NCI-H510A (cell line): ENCODE measurements around the gene ZMAT2.
A peak's percentile ranks its signal among the peaks of the same experiment; 100 is the strongest.
"Not testable (repeated sequence)": the region's sequence is repeated elsewhere in the genome, so short reads cannot be mapped to it uniquely, and the experiment has no call there.

Experiments used
- DNase-seq: peaks from one replicate; lab custom pipeline; 2025; lab: John Stamatoyannopoulos, UW

The ZMAT2 gene, protein sequence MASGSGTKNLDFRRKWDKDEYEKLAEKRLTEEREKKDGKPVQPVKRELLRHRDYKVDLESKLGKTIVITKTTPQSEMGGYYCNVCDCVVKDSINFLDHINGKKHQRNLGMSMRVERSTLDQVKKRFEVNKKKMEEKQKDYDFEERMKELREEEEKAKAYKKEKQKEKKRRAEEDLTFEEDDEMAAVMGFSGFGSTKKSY

DNA sequence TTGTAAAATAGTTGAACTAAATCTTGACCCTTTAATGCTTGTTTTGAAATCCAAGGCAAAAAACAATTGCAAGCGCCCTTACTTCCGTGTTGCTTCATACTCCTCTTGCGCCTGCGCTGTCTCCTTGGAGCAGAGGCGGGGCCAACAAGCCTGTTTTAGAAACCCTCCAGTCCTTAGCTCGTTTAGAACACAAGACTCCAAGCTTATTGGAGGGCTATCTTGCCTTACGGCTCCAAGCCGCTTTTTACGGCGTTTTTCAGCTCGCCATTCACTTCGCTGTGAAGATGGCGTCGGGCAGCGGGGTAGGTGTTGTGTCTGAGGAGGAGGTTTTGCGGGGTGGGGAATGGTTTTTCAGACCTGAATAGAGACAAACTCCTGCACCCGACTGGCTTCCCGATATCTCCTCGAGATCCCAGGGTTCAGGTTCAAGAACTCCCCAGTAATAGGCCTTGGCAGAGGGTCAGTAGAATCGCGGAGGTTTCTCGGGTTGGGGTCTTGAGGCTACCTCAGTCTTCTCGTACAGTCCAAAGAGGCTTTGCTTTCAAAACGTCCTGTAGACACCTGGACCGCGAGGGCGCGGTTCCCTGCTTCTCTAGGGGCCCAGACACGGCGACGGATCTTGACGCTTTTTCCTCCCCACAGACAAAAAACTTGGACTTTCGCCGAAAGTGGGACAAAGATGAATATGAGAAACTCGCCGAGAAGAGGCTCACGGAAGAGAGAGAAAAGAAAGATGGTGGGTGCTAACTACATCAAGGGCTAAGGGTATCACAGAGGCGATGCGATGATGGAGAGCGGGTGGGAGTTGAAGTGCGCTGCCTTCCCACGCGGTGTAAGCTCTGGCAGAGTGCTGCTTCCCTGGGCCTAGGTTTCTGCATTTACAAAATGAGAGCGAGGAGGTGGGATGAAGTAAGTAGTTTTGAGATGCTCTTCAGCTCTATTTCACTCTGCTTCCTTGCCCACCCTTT, at the start of gene ZMAT2:
Gene ZMAT2 (plus strand): TSS at position 271 of the 968 bp plus-strand sequence. CDS start 14 bp downstream, at position 285.
- peak; percentile 81 for DNase-seq

DNA sequence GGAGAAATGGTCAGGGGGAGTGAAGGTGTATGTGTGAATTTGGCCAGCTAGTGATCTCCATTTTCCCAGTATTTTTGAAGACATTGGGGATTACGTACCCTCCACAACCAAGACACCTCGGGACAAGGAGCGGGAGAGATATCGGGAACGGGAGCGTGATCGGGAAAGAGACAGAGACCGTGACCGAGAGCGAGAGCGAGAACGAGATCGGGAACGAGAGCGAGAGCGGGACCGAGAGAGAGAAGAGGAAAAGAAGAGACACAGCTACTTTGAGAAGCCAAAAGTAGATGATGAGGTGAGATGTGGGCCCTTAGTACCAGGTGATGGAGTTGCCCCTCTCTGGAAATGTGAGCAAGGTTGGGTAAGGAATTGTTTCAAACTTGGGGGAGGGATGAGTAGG, 41.4 kb upstream of the ZMAT2 start:
- no peak for DNase-seq

DNA sequence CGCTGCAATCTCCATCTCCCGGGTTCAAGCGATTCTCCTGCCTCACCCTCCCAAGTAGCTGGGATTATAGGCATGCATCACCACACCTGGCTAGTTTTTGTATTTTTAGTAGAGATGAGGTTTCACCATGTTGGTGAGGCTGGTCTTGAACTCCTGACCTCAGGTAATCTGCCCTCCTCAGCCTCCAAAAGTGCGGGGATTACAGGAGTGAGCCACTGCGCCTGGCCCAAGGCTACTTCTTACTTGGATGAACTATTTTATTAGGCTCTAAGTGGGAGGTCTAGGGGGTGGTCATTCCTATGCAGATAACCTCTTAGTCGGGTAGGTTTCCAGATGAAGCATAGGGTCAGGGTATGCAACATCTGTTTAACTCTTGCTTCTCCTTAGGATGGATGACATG, 39.9 kb upstream of the ZMAT2 start:
- not testable (repeated sequence) for DNase-seq

DNA sequence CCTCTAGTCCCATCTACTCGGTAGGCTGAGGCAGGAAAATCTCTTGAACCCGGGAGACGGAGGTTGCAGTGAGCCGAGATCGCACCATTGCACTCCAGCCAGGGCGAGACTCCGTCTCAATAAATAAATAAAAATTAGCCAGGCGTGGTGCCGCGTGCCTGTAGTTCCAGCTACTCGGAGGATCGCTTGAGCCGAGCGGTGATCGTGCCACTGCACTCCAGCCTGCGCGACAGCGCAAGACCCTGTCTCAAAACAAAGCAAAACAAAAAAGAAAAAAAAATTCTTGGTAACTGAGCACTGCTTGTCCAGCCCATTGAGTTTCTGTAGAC, 36.3 kb upstream of the ZMAT2 start:
- DNase-seq: no peak

DNA sequence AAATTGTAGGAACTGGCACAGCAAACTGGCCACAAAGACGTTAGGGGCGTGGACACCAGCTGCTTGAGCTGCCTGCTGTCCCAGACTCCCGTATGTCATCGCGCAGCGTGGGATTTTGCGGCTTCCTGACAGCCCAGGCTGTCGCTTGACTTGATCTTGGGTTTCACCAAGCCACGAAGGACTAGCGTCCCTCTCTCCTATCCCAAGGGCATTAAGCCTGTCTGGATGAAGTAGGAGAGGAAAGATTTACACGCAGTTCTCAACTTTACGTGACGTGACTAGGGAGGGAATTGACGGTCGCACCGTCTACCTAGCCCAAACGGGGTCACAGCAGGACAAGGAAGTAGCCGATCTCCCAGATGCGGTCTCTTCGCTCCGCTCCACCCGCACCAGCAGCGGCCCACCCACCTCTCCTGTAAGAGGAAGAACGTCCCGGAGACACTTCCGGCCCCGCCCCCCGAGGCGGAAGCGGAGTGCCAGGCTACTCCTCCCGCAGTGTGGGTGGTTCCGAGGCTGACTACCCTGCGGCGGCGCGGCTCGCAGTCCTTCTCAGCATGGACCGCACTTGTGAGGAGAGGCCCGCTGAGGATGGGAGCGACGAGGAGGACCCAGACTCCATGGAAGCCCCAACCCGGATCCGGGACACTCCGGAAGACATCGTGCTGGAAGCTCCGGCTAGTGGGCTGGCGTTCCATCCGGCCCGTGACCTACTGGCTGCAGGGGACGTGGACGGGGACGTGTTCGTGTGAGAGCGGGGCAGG, 35.7 kb upstream of the ZMAT2 start, which contains the start of gene WDR55:
Gene WDR55 (plus strand): TSS at position 546 of the 761 bp plus-strand sequence. CDS start 9 bp downstream, at position 555.
- DNase-seq: peak; percentile 83

DNA sequence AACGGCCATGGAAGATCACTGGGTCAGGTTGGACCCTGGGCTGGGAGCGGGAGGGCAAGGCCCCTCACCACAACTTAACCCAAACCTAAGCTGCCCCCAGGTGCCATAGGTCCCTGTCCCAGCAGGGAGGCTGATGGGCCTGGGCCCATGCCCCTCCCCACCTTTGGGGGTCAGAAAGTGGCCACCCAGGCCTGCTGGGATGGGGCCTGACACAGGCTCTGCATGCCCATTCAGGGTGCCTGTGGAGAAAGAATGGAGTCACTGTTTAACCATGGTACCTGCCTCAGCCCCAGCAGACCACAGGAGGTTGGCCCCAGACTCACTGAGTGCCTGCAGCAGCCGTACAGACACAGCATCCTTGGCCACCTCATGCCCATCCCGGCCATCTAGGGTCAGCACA, 29.2 kb upstream of the ZMAT2 start:
- not testable (repeated sequence) for DNase-seq

DNA sequence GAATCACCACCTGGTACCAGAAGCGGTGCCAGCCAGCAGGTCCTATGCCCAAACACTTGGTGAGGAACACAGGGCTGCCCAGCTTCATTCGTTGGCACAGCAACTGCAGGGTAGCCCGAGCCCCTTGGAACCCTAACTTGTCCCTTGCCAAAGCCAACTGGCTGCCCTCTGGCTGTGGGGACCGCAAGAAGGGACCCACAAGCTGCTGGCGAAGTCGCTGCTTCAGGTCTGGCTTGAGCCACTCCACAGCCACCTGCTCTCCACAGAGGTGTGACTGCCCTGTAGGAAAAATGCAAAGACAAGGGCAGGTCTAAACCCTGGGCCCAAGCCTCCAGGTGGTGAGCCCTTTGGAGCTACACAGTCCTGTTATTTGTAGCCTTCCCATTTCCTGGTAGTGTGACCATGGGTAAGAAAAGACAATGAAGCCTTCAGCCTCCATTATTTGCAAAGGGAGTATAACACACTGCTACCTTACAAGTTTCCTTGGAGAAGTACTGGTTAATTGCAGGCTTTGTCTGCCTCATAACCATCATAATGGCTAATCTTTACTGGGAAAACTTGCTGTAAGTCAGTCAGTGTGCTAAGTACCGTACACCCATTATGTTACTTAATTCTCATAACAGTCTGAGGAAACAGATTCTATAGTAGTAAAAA, 28.6 kb upstream of the ZMAT2 start:
- DNase-seq: no peak

DNA sequence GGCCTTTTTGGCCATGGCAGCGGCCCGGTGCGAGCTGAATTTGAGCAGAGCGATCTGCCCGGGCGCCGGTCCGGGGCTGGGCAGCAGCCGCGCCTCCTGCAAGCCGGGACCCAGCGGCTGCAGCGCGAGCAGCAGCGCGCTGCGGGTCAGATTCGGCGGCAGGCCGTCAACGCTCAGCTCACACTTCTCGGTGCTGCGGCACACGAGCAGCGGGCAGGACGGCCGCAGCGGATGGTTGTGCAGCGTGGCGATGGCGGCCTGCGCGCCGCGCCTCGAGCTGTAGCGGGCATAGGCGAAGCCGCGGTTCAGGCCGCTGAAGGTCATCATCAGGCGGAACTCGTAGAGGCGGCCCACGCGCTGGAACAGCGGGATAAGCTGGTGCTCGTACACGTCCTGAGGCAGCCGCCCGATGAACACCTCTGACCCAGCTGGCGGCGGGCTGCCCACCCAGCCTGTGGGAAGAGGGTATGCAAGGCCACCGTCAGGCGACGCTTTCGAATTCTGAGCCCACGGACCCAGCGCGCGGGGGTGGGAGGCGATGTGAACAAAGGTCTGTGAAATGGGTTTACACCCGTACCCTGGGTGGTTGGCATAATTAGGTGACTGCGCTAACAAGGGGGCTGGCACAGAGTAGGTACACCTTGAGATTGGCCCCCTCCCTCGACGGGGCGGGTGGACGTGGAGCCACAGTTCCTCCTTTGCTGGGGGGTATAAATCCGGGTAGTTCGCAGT, 27.6 kb upstream of the ZMAT2 start:
- DNase-seq: no peak

DNA sequence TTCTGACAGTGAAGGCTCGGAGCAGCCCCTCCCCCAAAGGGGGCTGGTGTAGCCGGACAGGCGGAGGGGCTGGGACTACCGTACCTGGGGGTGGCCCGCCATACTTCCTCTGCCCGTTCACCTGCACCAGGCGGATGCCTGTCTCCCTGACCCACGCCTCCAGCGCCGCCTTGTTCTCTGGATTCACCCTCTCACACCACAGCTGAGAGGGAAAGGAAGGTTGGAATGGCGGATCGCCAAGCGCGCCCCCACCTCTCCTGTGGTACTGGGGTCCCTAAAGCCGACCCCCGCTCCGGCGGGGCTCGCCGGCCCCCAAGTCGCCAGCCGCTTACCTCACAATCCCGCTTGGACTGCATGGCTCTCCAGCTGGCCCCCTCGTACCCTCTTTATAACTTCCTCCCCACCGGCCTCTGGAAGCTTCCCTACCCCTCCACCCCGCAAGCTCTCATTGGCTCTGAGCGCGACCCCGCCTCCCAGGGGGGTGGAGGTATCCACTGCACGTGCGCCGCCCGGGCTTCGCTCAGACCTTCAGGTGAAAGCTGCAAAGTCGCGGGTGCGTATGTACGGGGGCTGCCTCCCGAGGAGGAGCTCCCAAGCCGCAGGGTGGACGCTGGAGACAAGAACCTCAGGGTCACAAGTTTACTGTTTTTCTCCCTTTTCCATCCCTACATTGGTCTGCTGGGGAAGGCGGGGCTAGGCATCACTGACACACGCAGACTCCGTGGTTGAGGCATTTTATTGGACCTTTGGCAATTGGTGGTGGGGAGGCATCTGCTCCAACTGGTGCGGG, 26.9 kb upstream of the ZMAT2 start, which contains the start of gene DND1:
Gene DND1 (minus strand): TSS at position 390 of the 790 bp plus-strand sequence. CDS start 34 bp downstream, at position 356.
- DNase-seq: no peak

DNA sequence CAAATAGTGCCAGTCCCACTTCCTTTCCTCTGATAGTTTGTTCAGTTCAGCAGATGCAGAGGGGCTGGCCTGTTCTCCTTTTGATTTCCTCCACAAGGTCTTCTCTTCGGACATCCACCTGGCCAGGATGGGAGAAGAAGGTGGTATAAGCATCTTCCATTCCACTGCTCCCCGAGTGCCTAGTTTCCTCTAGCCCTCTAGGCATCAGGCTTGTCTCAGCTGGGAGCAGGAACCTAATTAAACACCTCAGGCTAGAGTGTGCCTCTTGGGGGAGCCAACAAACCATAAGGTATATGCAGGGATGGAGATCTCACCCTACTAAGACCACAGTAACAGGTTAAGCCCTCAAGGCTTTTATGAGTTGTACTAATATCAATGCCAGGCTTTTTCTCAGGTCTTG, 26.0 kb upstream of the ZMAT2 start:
- DNase-seq: no peak

DNA sequence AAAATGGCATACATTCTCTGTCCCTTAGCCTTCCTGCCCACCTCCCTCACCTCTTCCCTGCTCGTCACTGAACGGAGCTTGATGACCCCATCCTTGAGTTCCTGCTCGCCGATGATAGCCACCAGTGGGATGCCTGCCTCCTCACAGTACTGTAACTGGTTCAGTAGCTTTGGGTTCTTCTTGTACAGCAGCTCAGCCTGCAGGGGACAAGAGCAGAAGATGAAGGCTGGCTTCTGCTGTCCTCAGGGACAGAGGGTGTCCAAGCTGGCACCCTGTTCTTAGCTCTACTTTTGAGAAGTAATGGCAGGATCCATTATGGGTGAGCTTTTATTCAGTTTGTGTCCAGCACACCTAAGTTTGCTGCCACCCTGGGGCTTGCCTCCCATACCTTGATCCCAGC, 25.6 kb upstream of the ZMAT2 start:
- DNase-seq: no peak

DNA sequence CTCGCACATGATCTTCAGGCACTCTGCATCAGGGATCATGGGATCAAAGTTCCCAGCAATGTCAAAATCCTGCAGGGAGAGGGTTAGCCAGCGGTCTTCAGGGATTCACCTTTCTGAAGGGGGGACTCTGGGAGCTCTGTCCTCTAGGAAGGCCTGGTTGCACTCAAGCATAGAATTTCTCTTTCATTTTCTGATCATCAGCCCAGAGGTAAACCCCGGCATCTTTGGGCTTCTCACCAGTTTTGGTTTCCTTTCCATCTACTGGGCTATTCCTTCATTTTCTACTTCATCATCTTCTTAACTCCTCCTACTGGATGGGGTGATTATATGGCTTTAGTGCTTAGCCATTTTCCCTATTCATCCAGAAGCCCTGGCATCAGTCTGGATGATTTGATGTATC, 22.3 kb upstream of the ZMAT2 start:
- DNase-seq: no peak

DNA sequence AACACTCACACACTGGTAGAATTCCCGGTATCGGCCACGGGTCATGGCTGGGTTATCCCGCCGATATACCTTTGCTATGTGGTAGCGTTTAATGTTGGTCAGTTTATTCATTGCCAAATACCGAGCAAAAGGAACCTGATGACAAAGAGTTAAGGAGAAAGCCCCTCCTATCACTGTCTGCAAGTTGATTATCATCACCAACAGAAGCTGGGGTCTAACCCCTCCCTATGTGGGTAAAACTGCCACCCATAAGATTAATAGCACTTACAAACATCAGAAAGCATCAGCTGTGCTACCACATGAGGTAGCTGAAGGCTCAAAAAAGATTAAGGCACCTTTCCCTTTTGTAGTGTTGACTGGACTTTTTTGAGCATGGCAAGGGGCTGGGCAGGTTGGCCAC, 21.3 kb upstream of the ZMAT2 start:
- DNase-seq: no peak

DNA sequence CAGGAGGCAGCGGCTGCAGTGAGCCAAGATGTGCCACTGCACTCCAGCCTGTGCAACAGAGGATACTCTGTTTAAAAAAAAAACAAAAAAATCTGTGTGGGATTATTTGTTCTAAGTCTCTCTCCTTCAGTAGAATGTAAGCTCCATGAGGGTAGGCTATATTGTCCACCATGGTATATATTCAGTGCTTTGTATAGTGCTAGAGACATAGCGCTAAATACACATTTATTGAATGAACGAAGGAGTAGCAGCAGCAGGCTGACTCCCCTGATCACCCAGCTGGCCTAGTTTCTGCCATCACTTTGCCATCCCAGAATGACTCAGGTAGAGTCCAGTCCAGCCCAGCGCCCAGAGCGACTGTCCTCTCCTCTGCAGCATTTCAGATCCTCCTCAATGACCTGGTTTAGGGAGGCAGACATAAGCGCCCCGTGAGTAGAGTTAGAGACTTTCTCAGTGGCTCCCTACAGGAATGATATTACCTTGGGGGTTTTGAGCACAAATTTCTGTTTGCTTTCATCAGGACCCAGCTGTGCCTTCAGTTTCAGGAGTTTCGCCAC, 9.8 kb upstream of the ZMAT2 start:
- DNase-seq: no peak

DNA sequence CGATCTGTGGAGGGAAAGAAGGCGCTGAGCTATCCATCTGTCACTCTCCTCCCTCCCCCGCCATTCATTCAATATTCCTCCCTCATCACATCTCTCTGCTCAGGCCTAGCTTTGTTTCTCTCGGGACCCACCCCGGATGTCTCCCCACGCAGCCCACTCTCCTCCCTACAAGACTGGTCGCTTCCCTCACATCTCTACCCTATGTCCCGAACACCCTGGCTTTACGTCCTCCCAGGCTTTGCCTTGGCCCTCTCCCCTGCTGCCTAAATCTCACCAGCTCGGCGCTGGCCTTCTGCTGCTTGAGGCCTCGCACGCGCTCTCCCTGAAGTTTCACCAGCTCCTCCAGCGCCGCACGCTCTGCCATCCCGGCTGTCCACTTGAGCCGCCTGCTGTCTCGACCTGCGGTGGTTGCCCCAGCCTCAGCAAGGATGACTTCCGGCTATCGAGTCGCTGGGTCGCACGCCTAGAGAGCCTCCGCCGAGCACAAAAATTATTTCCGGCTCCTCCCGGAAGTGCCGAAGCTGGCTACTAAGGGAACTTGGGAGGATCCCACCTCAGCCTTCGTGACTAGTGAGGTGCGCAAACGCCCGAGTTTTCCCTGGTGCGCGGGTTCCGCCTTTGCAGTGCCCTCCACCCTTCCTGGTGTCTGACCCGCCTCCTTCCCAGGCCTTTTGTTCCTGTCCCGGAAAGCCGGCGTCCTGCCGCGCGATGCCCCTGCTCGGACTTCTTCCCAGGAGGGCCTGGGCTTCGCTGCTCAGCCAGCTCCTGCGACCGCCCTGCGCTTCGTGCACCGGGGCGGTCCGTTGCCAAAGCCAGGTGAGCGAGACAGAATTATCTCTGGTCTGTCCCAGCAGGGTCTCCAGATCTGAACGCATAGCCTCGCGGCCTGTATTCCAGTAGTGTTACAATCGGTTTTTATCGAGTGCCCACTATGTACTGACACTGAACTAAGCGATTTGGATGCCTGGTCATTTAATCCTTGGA, 9.0 kb upstream of the ZMAT2 start, which contains the start of the genes HARS1 and HARS2:
Gene HARS1 (minus strand): TSS at position 430 of the 984 bp plus-strand sequence. CDS start 66 bp downstream, at position 364.
Gene HARS2 (plus strand): TSS at position 515 of the 984 bp plus-strand sequence. CDS start 194 bp downstream, at position 709.
- DNase-seq: peak; percentile 83

DNA sequence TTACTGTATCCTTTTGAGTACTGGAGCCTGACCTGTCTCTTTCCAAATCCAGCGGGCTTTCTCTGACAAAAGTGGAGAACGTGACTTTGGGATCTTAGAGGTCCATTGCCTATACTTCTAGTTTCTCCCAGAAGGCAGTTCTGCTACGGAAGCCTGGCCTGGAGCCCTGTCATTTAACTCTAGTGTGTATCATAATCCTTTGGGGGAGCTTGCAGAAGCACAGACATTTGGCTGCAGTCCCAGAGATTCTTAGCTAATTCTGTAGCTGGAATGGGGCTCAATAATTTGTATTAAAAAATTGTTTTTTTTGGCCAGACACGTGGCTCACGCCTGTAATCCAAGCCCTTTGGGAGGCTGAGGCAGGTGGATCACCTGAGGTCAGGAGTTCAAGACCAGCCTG, 6.0 kb upstream of the ZMAT2 start:
- DNase-seq: no peak

DNA sequence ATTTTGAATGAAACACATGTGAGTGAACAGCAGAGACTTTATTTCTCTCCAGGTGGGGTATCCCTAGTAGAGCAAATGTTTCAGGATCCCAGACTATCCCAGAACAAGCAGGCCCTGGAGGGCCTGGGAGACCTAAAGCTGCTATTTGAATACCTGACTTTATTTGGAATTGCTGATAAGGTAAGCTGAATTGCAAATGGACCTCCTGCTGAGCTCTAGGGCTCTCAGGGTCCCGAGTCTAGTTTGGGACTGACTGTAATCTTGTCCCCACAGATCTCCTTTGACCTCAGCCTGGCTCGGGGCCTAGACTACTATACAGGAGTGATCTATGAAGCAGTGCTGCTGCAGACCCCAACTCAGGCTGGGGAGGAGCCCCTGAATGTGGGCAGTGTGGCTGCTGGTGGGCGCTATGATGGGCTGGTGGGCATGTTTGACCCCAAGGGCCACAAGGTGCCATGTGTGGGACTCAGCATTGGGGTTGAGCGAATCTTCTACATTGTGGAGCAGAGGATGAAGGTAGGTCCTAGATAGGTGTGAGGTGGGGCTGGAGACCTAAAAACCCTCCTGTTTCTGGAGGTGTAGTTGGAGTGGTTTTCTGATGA, 3.3 kb upstream of the ZMAT2 start:
- DNase-seq: no peak

DNA sequence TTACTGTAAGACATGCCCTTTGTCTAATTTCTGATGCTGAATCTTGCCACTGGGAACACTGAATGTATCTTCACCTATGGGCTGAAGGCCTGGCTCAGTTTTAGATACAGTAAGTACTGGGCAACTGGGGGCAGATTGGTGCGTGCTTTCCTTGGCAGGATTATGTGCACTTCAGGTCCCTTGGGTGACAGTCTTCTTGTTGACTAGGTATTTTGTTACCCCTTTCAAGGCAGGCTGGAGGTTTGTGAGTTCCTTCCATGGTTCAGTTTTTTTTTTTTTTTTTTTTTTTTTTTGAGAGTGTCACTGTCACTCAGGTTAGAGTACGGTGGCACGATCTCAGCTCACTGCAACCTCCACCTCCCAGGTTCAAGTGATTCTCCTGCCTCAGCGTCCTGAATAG, 7.6 kb downstream of the ZMAT2 start:
- DNase-seq: no peak
